ENCODE data around the gene SNCA. TPM values are rescaled to one million over a fixed set of nuclear protein-coding genes. Genes with fewer than 3 reads are reported as not detected.
A peak's percentile ranks its signal among the peaks of the same experiment; 100 is the strongest.

The SNCA gene
- total RNA-seq, 3 donors from 2014 or later (not counting 1 experiment from before 2014, with no cell fraction given) = 0.58 to 2.0 (median 1.2) TPM

GRCh38 chr4:89685690-89686089 lies 151.3 kb downstream of the SNCA start:
- Mint-ChIP-seq H3K4me3 (peak overlapping the region; percentile 54), H3K9me3 (peaks cover 2 to 5% of the 10 kb centered on the region in 2 donors), H3K4me1 (peaks cover 18 to 22% of the 10 kb centered on the region in 2 donors), H3K27me3 (ENCODE audit: low read depth in 2 of 2) (peaks cover 0 to 3% of the 10 kb centered on the region in 2 donors), H3K36me3 (no peaks in the 10 kb centered on the region), H3K27ac (peak overlapping the region; percentile 72 to 79)
- no peak for TF ChIP-seq CTCF (IDR thresholded peaks at IDR 0.05)
- Histone ChIP-seq H3K9me3 (ENCODE audit: control insufficient read depth, insufficient read depth, low read length) (no peaks in the 10 kb centered on the region), H3K36me3 (ENCODE audit: control insufficient read depth, insufficient read depth, low read length) (no peaks in the 10 kb centered on the region), H3K4me3 (ENCODE audit: low read length) (no peak overlapping the region), H3K4me1 (ENCODE audit: control insufficient read depth, insufficient read depth, low read length) (no peaks in the 10 kb centered on the region), H3K27ac (ENCODE audit: low read length) (no peak overlapping the region), H3K27me3 (ENCODE audit: control insufficient read depth, insufficient read depth, low read length) (no peaks in the 10 kb centered on the region)
- intact Hi-C loops (cut with micrococcal nuclease) = no loop called here
- DNase-seq (no peak), ATAC-seq (peak in 2 of 3 donors; percentile 79 to 83)
- 79% methylated on average over 2 of the region's 4 CpGs for WGBS (ENCODE audit: insufficient coverage)

- peaks cover 0 to 3% of the 10 kb centered on the region in 2 donors for H3K27me3 Mint-ChIP-seq (ENCODE audit: low read depth in 2 of 2)
- peak in 2 of 3 donors; percentile 76 to 86 for ATAC-seq
- no peaks in the 10 kb centered on the region for H3K4me1 ChIP-seq (ENCODE audit: control insufficient read depth, insufficient read depth, low read length)
Measured at GRCh38 chr4:89685277-89685676, 151.7 kb downstream of the SNCA start.

GRCh38 chr4:89684536-89684935 lies 152.4 kb downstream of the SNCA start:
- no peaks in the 10 kb centered on the region for H3K27me3 ChIP-seq (ENCODE audit: control insufficient read depth, insufficient read depth, low read length)
- TF ChIP-seq CTCF (IDR thresholded peaks at IDR 0.05) = no peak
- no peak overlapping the region for H3K4me3 Mint-ChIP-seq
- no peak overlapping the region for H3K4me3 ChIP-seq (ENCODE audit: low read length)
- peaks cover 18 to 26% of the 10 kb centered on the region in 2 donors for H3K4me1 Mint-ChIP-seq
- no peaks in the 10 kb centered on the region for H3K36me3 Mint-ChIP-seq
- peak overlapping the region in 1 of 2 donors; percentile 79 for H3K27ac Mint-ChIP-seq
- no peaks in the 10 kb centered on the region for H3K9me3 ChIP-seq (ENCODE audit: control insufficient read depth, insufficient read depth, low read length)
- intact Hi-C loops (cut with micrococcal nuclease) = no loop called here
- ATAC-seq (no peak), DNase-seq (no peak)
- H3K27me3 Mint-ChIP-seq (ENCODE audit: low read depth in 2 of 2) = peaks cover 0 to 3% of the 10 kb centered on the region in 2 donors
- H3K9me3 Mint-ChIP-seq = peaks cover under 1 to 5% of the 10 kb centered on the region in 2 donors
- no peaks in the 10 kb centered on the region for H3K36me3 ChIP-seq (ENCODE audit: control insufficient read depth, insufficient read depth, low read length)
- H3K4me1 ChIP-seq (ENCODE audit: control insufficient read depth, insufficient read depth, low read length) = no peaks in the 10 kb centered on the region
- H3K27ac ChIP-seq (ENCODE audit: low read length) = no peak overlapping the region
- 100% methylated on average over 1 of the region's 1 CpG for WGBS (ENCODE audit: insufficient coverage)

More at GRCh38 chr4:89685277-89685676, 151.7 kb downstream of the SNCA start:
- H3K4me1 Mint-ChIP-seq = peaks cover 18 to 22% of the 10 kb centered on the region in 2 donors
- no peak for DNase-seq
- intact Hi-C loops (cut with micrococcal nuclease) = no loop called here
- no peak for TF ChIP-seq CTCF (IDR thresholded peaks at IDR 0.05)
- H3K9me3 ChIP-seq (ENCODE audit: control insufficient read depth, insufficient read depth, low read length) = no peaks in the 10 kb centered on the region
- H3K27ac Mint-ChIP-seq = peak overlapping the region; percentile 72 to 79
- H3K36me3 Mint-ChIP-seq = no peaks in the 10 kb centered on the region
- peaks cover 2 to 5% of the 10 kb centered on the region in 2 donors for H3K9me3 Mint-ChIP-seq
- no peak overlapping the region for H3K4me3 ChIP-seq (ENCODE audit: low read length)
- H3K36me3 ChIP-seq (ENCODE audit: control insufficient read depth, insufficient read depth, low read length) = no peaks in the 10 kb centered on the region
- peak overlapping the region; percentile 14 for H3K27ac ChIP-seq (ENCODE audit: low read length)
- H3K27me3 ChIP-seq (ENCODE audit: control insufficient read depth, insufficient read depth, low read length) = no peaks in the 10 kb centered on the region
- WGBS (ENCODE audit: insufficient coverage) = 27% methylated on average over 1 of the region's 1 CpG
- peak overlapping the region; percentile 54 for H3K4me3 Mint-ChIP-seq

GRCh38 chr4:89682808-89683207 lies 154.2 kb downstream of the SNCA start:
- Histone ChIP-seq H3K4me3 (ENCODE audit: low read length) (no peak overlapping the region), H3K27ac (ENCODE audit: low read length) (no peak overlapping the region), H3K27me3 (ENCODE audit: control insufficient read depth, insufficient read depth, low read length) (no peaks in the 10 kb centered on the region), H3K36me3 (ENCODE audit: control insufficient read depth, insufficient read depth, low read length) (no peaks in the 10 kb centered on the region), H3K9me3 (ENCODE audit: control insufficient read depth, insufficient read depth, low read length) (no peaks in the 10 kb centered on the region), H3K4me1 (ENCODE audit: control insufficient read depth, insufficient read depth, low read length) (no peaks in the 10 kb centered on the region)
- Mint-ChIP-seq H3K4me1 (peaks cover 18 to 30% of the 10 kb centered on the region in 2 donors), H3K9me3 (peaks cover 0 to 2% of the 10 kb centered on the region in 2 donors), H3K4me3 (no peak overlapping the region), H3K27ac (no peak overlapping the region), H3K27me3 (ENCODE audit: low read depth in 2 of 2) (peaks cover 0 to 6% of the 10 kb centered on the region in 2 donors), H3K36me3 (no peaks in the 10 kb centered on the region)
- DNase-seq (no peak), ATAC-seq (no peak)
- TF ChIP-seq CTCF (IDR thresholded peaks at IDR 0.05) = no peak
- WGBS (ENCODE audit: insufficient coverage) = 65% methylated on average over 2 of the region's 2 CpGs
- intact Hi-C loops (cut with micrococcal nuclease) = no loop called here

Measured in natural killer cell (primary cell).